ENCODE data around the gene SPOCK3.

Gene SPOCK3

GRCh38 chr4:166687828-166688227, 546.5 kb downstream of the SPOCK3 start:
- ATAC-seq (ENCODE audit: low read depth) (no peak), DNase-seq (ENCODE audit: low spot score) (no peak)
- no peaks in the 10 kb centered on the region for H3K27me3 ChIP-seq (ENCODE audit: insufficient read depth, poor library complexity, severe bottlenecking)
- no peak overlapping the region for H3K4me3 ChIP-seq (ENCODE audit: severe bottlenecking)
- no peak overlapping the region for H3K27ac ChIP-seq (ENCODE audit: poor library complexity, severe bottlenecking)
- H3K36me3 ChIP-seq (ENCODE audit: low read depth), result no peaks in the 10 kb centered on the region
- no peak for TF ChIP-seq CTCF (IDR thresholded peaks at IDR 0.05; ENCODE audit: poor library complexity, severe bottlenecking)
- H3K9me3 ChIP-seq (ENCODE audit: severe bottlenecking), result no peaks in the 10 kb centered on the region
- H3K4me1 ChIP-seq (ENCODE audit: insufficient read depth, poor library complexity, severe bottlenecking), result no peaks in the 10 kb centered on the region
